Stimulated activated CD8-positive, alpha-beta memory T cell treated with anti-CD3 and anti-CD28 coated beads, Interleukin-4, amount 100 ng/mL, for 24 hours (primary cell): ENCODE results near the gene JAKMIP1.
"Not testable (repeated sequence)": the region's sequence is repeated elsewhere in the genome, so short reads cannot be mapped to it uniquely, and the experiment has no call there.

ENCODE experiments used
- DNase-seq: peaks from one replicate; pipeline ENCODE4 v3.0.0-alpha.2; 2020; ENCODE audit warnings: low read depth

Gene JAKMIP1

DNA sequence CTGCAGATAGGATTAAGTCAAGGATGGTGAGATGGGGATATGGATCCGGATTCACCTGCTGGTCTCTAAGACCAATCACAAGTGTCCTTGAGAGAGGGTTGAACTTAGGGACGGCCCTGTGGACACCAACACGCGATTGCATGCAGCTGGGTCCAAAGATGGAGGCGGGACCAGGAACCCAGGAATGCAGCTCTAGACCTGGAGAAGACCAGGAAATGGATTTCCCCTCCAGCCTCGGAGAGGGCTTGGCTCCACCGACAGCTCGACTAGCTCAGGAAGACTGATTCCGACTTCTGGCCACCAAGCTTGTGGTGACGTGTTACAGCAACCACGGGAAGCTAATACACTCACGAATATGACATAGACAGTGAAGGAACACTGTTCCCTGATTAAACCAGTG is 186.8 kb downstream of the JAKMIP1 start:
- DNase-seq = no peak

DNA sequence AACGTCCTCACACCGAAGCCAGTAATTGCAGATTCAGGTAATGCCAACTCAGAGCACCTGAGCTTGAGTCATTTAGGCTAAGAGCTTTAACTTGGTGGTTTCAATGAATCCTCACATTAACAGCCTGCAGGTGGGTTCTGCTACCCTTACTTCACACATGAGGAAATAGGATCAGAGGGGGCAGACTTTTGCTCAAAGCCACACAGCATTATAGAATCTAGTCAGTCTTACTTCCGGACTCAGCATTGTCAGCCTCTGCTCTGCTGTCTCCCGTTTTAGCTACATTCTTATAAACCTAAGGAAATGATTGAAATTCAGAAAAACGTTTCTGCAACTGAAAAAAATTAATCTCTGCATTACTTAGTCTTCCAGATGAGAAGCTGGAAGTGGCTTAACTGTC is 188.1 kb downstream of the JAKMIP1 start:
- no peak for DNase-seq

DNA sequence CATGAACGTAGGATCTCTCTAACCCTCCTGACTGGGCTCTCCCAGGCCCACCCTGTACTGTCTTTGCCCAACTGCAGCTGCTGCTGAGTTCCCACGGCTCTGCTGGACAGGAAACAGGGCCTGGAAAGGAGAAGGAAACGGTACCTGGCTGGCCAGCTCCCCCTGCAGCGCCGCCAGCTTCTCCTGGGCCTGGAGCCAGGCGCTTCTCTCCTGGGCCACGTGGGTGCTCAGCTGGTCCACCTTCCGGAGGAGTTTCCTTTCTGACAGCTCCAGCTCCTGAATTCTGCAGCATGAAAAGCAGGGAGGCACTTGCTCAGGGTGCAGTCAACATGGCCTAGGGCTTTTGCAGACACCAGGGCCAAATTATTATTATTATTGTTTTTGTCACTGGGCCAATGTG is 188.7 kb downstream of the JAKMIP1 start:
- no peak for DNase-seq

- no peak for DNase-seq
Measured at GRCh38 chr4:6011271-6011671, 189.1 kb downstream of the JAKMIP1 start.

- no peak for DNase-seq
Measured at GRCh38 chr4:6010789-6011188, 189.6 kb downstream of the JAKMIP1 start.

- no peak for DNase-seq
Measured at GRCh38 chr4:6009452-6009851, 190.9 kb downstream of the JAKMIP1 start.

DNA sequence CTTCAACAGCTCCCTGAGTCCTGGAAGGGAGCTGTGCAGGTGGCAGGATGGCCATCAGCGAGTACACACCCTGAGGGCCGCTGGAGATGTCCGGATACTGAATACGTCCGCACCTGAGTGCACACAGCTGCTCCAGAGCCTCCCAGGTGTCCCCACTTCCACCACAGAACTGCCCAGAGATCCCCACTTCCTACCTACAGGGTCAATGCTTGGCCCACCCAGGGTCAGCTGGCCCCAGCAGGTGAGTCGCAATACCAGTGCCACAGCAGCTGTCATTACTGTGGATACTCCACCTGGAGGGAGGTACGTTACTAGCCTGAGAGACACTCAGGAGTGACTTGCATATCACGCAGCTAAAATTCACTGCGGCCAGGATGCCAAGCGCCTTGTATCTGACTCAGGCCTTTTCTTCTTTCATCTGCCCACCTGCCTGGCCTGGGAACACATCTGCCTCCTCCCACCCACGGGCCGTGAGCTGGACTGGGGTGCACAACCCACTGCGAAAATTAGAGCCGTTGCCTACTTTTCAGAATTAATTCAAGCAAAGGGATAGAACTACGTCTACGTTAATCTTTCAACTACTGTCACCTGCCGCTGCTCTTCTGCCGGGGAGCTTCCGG is 191.5 kb downstream of the JAKMIP1 start:
- DNase-seq = no peak

DNA sequence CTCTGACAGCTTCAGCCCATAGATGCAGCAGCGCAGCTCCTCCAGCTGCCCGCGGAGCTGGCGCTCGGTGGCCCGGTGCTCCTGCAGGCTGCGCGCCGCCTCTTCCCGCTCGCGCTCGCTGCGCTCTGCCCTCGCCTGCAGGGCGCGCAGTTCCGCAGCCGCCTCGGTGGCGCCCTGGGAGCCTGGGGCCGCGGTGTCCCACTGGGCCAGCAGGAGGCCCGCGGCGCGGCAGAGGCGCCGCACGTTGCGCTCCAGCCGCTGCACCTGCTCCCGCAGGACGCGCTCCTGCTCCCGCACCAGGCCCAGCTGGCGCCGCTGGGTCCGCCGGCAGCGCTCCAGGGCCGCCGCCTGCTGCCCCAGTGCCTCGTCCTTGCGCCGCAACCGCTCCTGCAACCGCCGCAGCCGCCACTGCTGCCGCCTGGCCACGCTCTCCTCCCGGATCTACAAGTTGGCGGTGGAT is 192.2 kb downstream of the JAKMIP1 start:
- no peak for DNase-seq

- no peak for DNase-seq
Measured at GRCh38 chr4:6005175-6005574, 195.2 kb downstream of the JAKMIP1 start.

DNA sequence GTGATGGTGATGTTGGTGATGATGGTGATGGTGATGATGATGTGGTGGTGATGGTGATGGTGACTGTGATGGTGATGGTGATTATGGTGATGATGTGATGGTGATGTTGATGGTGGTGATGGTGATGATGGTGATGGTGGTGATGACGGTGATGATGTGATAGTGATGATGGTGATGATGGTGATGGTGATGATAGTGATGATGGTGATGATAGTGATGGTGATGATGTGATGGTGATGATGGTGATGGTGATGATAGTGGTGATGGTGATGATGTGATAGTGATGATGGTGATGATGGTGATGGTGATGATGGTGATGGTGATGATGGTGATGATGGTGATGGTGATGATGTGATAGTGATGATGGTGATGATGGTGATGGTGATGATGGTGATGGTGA is 196.9 kb downstream of the JAKMIP1 start:
- DNase-seq = not testable (repeated sequence)

DNA sequence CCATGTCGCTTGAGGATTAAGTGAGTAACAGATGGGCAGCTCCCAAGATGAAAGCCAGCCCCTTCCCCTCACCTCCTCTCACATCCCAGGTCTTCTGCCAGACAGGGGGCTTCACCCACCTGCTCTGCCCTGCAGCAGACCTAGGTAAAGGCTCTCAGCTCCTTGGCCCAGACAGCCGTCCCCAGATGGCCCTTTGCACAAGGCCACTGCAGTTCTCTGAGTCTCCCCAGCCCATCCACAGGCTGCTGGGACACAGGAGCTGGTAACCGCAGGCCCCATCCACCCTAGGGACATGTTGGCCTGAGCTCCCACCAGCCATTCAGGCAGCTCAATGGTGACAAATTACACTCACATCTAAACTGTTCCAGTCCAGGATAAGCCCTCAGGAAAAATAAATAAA is 197.4 kb downstream of the JAKMIP1 start:
- no peak for DNase-seq

DNA sequence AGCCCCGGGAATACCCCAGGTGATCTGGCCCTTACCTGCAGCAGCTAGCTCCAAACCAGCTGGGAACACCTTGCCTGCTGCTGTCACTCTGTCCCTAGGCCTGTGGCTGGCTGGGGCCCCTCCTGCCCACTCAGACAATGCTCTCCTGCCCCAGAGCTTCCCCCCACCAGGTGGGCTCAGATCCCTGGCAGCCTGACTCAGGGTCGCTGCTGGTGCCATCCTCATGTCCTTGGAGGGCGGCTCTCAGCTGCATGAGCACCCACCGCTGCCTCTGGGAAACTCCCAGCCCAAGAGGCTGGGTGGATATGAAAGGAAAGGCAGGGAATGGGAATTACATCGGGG is 197.9 kb downstream of the JAKMIP1 start:
- DNase-seq = no peak

DNA sequence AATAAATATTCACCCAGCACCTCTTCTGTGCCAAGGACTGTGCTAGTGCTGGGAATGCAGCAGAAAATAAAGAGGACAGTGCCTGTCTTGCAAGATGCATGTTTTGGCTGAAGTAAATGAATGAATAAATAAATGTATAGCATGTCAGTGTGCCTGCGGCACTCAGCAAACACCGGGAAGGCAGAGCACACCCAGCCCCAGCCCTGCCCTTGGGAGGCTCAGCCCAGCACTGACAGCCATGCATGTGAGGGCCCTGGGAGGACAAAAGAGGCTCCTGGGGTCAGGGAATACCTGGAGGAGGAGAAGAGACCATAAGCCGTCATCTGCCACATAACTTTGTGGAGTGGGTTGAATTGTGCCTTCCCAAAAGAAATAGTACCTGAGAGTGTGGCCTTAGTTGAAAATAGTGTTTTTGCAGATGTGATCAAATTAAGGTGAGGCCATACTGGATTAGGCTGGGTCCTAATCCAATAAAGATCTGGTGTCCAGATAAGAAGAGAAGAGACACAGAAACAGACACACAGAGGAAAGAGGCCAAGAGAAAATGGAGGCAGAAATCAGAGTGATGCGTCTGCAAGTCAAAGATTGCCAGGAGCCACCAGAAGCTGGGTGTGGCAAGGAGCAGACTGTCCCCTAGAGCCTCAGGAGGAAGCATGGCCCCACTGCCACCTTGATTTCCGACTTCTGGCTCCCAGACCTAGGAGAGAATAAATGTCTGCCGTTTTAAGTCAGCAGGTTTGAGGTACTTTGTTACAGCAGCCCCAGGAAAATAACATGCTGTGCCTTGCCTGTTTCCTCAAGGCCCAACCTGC is 198.5 kb downstream of the JAKMIP1 start:
- DNase-seq = no peak

DNA sequence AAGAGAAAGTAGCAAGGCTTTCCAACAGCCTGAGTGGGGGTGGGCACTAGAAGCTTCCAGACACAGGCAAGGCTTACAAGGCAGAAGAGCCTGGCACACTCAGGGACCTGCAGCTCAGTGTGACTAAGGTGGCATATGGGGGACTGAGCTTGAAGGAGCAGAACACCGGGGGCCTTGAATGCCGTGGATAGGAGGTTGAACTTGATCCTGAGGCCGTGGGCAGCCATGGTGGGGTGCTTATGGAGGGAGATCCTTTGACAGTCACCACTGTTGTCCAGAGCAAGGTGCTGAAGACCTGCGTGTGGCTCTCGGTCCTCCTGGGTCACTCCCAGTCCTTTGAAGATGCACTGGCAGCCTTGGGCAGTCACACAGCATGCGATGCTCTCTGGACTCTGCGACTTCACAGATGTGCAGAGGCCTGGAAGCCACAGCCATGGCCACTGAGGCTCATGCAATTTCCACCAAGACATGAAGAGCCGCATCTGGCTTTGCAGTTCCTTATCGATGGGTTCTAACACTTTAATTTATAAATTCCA is 200.5 kb downstream of the JAKMIP1 start:
- no peak for DNase-seq

- no peak for DNase-seq
Measured at GRCh38 chr4:5999356-5999755, 201.0 kb downstream of the JAKMIP1 start.

GRCh38 chr4:5998333-5998936 is 201.9 kb downstream of the JAKMIP1 start:
- DNase-seq = peak; percentile 12

DNA sequence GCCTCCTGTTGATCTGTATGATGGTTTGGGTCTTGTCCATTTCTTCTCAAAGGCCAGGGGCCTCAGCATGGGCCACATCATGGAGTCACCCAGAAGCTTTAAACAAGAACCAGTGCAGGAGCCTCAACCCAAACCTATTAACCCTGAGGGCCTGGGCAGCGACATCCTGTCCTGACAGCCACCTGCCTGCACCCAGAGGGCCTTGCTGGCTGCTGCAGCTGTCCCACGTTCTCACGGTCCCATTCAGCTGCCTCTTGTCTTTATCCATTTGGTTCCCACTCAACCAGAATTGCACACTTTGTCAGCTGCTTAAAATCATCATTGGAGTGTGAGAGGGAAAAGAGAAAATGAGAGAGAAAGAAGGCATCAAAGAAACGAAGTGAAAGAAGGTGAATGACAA is 203.7 kb downstream of the JAKMIP1 start:
- no peak for DNase-seq

DNA sequence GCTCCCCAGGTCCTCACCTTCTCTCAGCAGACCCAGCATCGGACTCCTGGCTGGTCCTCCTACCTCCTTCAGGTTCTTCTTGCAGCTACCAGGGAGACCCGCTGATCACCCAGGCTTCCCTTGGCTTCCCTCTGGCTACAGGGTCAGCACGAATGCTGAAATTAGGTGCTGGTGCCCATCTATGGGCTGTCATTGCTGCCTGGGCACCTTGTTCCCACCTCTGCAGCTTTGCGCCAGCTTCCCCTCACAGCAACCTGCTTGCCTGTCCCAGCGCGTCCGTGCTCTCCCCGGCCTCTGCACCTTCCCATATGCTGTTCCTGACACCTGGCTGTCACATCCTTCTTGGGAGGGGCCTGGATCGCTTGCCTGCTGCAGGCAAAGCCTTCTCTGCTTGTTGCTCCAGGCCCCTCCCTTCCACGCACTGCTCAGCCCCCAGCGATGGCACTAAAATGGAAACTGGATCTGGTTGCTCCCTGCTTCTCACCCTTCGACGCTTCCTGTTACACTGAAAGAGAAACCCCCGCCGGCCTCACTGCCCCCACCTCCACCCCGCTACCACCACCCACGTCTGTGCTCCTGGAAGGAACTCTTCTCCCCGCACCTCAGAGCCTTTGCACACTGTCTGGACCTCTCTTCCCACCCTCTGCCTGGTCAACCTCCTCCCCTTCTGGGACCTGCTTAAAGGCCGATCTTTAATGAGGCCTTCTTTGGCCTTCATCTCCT is 204.3 kb downstream of the JAKMIP1 start:
- DNase-seq = no peak

DNA sequence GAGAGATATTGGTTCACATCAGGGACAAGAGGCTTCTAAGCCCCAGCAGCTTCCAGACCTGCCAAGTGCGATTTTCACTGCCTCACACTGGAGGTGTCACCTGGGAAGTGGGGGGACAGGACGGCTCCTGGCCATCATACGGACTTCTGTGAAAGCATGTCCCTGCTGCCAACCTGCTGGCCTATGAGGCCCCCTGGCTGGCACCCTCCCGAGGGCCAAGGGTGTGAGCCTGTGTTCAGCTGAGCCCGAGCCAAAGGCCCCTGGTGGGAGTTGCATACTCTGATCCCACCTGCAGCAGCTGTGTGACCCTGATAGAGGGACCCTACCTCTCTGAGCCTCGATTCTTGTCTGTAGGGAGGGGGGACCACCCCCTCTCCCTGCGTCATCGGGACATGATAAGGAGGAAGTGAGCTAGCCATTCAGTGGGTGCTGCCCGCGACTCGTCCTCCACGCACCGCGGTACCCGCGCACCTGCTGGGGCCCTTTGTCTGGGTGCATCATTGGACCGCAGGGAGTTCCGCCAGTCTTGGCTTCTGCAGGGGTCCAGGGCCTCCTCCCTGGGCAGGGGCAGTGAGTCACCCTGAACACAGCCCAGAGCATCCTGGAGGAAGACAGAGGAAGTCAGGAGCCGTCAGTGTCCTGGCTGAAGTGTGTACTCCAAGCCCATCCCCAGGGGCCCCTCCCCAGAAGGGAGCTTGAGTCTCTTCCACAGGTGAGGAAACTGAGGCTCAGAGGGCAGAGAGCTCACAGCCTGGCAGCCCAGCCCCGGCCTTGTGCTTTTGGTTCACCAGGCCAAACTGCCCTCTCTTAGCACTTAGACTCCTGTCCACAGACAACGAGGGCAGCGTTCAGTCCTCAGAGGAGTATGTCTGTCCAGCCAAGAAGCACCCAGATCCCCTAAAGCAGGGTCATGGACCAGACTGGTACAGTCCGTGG is 206.2 kb downstream of the JAKMIP1 start:
- no peak for DNase-seq

DNA sequence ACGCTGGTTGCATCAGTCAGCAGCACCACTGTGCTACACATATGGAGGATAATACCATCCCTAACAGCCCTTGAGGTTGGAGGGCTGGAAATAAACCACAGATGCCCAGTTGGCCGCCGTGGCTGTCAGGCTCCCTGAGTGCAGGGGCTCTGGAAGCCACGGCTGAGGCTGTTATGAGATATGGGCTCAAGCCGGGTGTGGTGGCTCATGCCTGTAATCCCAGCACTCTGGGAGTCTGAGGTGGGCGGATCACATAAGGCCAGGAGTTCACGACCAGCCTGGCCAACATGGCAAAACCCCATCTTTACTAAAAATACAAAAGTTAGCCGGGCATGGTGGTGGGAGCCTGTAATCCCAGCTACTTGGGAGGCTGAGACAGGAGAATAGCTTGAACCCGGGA is 207.0 kb downstream of the JAKMIP1 start:
- DNase-seq = not testable (repeated sequence)

DNA sequence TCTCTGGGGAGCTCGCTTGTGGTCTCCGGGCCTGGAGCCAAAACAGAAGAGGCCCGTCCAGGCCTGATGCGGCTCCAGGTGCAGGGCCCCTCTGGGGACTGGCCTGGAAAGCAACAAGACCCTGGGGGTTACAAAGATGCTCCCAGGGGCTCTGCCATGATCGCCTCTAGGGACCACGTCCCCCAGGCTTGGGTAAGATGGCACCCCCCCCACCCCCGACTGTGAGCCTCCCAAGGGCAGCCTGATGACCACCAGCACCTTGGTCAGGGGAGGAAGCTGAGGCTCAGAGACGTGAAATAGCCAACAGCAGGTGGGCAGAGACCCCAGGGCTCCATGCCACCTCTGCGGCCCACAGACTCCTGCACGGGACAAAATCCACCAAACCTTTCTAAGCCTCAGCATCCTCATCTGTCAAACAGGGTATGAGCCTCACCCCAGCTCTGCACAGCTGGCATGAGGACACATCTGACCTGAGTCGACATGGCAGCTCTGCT is 207.5 kb downstream of the JAKMIP1 start:
- DNase-seq = no peak
